ENCODE measurements around the gene RASA4. TPM values are rescaled to one million over a fixed set of nuclear protein-coding genes. Genes with fewer than 3 reads are reported as not detected.
"Not testable (repeated sequence)": the region's sequence is repeated elsewhere in the genome, so short reads cannot be mapped to it uniquely, and the experiment has no call there.

RASA4 gene
- 52.4 TPM for total RNA-seq
- long read RNA-seq, full-length matches to known transcripts: 23 of 38 reads
- long read RNA-seq, partial matches to known transcripts: 5 of 38 reads
- long read RNA-seq, other reads (novel, unspliced or antisense): 10 of 38 reads

DNA sequence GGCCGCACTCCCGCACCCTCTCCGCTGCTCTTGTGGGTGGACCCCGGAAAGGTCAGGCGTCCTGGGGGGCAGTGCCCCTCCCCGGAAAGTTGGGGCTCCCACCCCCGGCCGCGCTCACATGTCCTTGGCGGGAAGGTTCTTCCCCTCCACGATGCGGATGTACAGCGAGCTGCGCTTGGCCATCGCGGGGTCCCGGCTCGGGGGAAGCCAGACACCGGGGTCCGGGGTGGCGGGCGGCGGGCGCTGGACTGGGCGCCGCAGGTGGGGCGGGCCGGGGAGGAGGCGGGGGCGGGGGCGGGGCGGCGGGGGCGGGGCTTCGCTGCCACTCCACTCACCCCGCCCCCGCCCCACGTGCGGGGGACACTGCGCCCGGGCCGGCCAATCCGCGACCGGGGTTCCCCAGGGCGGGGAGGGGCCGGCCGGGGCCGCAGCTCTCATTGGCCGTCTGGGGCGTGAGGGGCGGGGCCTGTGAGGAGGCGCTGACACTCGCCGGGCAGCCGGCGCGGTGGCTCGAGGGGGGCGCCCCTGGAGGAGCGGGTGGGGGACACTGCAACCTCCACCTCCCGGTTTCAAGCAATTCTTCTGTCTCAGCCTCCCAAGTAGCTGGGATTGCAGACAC, at the start of gene RASA4:
TSS of gene RASA4 (minus strand) at position 250 of the 619 bp plus-strand sequence. CDS start at position 183, 67 bp downstream.
- peak; percentile 86 for DNase-seq (ENCODE audit: low spot score)

- not testable (repeated sequence) for DNase-seq (ENCODE audit: low spot score)
These were observed 48.2 kb upstream of the RASA4 start for GRCh38 chr7:102664765-102665164.

DNA sequence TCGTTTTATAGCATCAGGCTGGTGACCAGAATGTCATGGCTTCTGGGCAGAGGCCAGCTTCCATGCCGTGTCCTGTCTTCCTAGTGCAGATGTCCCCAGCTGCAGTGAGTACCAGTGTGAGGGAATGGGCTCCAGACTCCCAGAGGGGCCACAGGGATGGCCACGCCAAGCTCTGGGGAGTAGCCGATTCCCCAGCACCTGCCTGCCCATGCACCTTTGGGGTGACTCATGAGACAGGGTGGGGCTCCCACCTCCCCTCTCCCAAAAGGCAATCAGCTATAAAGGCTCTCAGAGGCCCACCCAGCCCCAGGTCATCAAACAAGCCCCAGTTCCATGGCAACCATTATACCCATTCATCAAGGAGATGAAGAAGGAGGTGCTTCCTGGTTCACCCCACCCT, 33.4 kb upstream of the RASA4 start, which contains the start of gene SPDYE2B:
TSS of gene SPDYE2B (plus strand) at position 396 of the 400 bp plus-strand sequence. CDS start 2,030 bp downstream, outside the sequence.
- not testable (repeated sequence) for DNase-seq (ENCODE audit: low spot score)

DNA sequence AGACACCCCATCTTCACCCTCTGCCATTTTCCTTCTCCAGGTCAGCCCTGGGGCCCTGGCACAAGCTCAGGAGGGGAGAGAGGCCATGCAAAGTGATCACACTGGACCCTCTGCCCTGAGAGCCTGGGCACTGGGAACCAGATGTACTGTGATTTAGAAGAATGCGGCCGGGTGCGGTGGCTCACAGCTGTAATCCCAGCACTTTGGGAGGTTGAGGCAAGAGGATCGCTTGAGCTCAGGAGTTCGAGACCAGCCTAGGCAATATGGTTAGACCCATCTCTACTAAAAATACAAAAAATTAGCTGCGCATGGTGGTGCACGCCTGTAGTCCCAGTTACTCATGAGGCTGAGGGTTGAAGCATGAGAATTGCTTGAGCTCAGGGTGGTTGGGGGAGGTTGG, 31.3 kb upstream of the RASA4 start:
- DNase-seq (ENCODE audit: low spot score): not testable (repeated sequence)

- DNase-seq (ENCODE audit: low spot score): not testable (repeated sequence)
These were observed 26.8 kb upstream of the RASA4 start for GRCh38 chr7:102643404-102643803.

DNA sequence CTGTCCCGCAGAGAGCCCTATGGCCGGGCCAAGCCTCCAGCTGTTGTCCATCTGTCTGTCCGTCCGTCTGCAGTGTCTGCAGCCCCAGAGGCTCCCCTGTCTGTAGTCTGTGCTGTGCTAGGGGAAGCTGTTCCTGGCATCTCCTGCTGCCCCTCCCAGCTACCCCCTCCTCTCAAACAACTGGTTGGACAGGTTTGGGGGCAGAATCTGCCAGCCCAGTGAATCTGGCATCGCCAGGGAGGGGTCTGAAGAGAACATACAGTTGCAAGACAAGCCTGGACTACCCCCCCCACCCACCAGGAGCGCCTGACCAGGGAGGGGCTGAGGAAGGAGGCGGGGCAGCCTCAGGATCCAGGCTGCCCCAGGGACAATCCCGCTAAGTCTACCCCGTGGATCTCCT, 26.1 kb upstream of the RASA4 start, which contains the start of gene UPK3BL1:
TSS of gene UPK3BL1 (minus strand) at position 101 of the 400 bp plus-strand sequence. CDS start at position 51, 50 bp downstream.
- DNase-seq (ENCODE audit: low spot score): not testable (repeated sequence)

- peak; percentile 73 for DNase-seq (ENCODE audit: low spot score)
These were observed 22.3 kb upstream of the RASA4 start for GRCh38 chr7:102638848-102639247.

DNA sequence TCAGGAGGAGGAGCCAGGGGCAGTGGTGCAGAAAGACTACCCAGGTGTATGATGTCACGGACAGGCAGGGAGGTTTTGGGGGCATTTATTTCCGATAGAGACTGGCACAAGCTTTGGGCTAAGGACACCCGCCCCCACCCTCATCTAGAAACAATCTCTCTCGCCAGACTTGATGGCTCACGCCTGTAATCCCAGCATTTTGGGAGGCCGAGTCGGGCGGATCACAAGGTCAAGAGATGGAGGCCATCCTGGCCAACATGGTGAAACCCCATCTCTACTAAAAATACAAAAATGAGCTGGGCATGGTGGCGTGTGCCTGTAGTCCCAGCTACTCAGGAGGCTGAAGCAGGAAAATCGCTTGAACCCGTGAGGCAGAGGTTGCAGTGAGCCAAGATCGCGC, 20.4 kb upstream of the RASA4 start:
- DNase-seq (ENCODE audit: low spot score): peak; percentile 41

DNA sequence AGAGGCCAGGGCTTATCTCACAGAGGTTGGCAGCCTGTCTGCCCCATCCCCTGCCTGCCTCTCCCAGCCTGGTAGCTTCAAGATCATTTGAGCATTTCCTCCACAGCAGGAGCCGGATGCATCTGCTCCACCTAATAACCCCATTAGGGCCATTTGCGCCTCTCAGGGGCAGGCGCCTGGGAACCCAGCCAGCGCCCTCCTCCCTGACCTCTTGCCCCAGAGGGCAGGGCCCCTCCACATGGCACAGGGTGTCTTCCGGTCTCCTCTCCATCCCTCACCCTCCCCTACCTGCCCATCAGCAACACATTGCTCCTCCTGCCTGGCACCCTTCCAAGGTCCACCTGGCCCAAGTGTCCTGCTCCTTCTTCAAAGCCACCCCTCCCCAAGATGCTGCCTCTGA, 18.8 kb upstream of the RASA4 start:
- not testable (repeated sequence) for DNase-seq (ENCODE audit: low spot score)

GRCh38 chr7:102634299-102634698, 17.7 kb upstream of the RASA4 start:
- peak; percentile 45 for DNase-seq (ENCODE audit: low spot score)

DNA sequence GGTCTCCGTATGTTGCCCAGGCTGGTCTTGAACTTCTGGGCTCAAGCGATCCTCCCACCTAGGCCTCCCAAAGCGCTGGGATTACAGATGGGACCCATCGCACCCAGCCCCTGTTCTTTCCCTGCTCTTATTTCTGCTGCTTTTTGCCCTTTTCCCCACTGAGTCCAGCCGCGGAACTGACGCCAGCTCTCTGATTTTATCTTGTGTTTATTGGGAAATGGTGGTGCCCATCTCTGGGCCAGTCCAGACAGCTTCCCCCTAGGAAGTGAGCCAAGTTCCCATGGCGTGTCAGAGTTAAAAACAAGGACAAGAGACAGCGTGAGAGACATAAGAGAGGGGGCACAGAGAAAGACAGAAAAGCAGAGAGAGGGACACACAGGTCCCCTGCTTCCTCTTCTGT, 14.1 kb upstream of the RASA4 start:
- DNase-seq (ENCODE audit: low spot score): not testable (repeated sequence)

DNA sequence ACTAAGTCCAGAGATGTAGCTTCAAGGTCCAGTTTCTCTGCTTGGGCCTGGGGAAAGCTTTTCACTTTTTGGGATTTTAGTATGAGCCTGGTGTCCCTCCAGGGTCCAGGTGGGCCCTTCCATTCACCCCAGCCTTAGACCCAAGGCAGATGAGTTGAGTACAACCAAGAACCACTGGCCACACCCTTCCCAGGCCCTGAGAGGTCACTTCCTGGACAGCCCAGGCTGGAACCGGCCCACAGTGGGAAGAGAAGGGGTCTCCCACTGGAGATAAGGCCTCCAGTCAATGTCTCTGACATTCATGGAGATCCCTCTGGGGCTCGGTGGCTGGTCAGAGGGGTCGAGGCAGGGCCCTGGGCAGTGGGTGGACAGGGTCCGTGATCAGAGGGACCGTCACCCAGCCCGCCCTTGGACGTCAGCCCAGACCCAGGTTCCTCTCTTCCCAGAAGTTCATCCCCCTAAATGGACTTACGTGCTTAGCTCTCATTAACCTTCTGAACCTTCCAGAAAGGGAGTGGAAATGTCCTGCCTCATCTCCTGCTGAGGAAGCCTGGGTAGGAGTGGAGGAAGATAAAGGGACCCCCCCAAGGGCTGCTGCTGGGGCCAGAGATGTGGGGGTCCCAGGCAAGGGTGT, 10.8 kb upstream of the RASA4 start:
- not testable (repeated sequence) for DNase-seq (ENCODE audit: low spot score)

- DNase-seq (ENCODE audit: low spot score): not testable (repeated sequence)
These were observed 1.6 kb upstream of the RASA4 start for GRCh38 chr7:102618122-102618521.

- DNase-seq (ENCODE audit: low spot score): not testable (repeated sequence)
These were observed 626 bp downstream of the RASA4 start for GRCh38 chr7:102615930-102616329.

- not testable (repeated sequence) for DNase-seq (ENCODE audit: low spot score)
These were observed 1.7 kb downstream of the RASA4 start for GRCh38 chr7:102614873-102615272.

- DNase-seq (ENCODE audit: low spot score): not testable (repeated sequence)
These were observed 2.2 kb downstream of the RASA4 start for GRCh38 chr7:102614346-102614697.

- DNase-seq (ENCODE audit: low spot score): peak; percentile 68
These were observed 2.8 kb downstream of the RASA4 start for GRCh38 chr7:102613575-102614345.

- DNase-seq (ENCODE audit: low spot score): peak; percentile 87
These were observed 4.8 kb downstream of the RASA4 start for GRCh38 chr7:102611675-102612325.

GRCh38 chr7:102611013-102611674, 5.4 kb downstream of the RASA4 start:
- not testable (repeated sequence) for DNase-seq (ENCODE audit: low spot score)

GRCh38 chr7:102610441-102610840, 6.1 kb downstream of the RASA4 start:
- not testable (repeated sequence) for DNase-seq (ENCODE audit: low spot score)
